H1 (cell line): ENCODE data around the gene LMOD2. TPM values are rescaled to one million over a fixed set of nuclear protein-coding genes. Genes with fewer than 3 reads are reported as not detected.

Experiments
- CTCF ChIA-PET: fragments of 300-600 bp; sonication (Branson Sonifier 250); formaldehyde crosslinking; loops from one replicate; lab custom pipeline; 2021; ENCODE audit not compliant: partially characterized antibody; lab: Charles Lee
- POLR2A ChIA-PET: fragments of 300-600 bp; sonication (Branson Sonifier 250); formaldehyde crosslinking; loops from one replicate; lab custom pipeline; 2021; ENCODE audit warnings: inconsistent platforms; ENCODE audit not compliant: partially characterized antibody; lab: Charles Lee
- DNase-seq, 2 experiments: peaks; one replicate each; pipeline versions ENCODE4 v3.0.0 to v3.0.0-alpha.2; 2010 to 2022; ENCODE audit warnings: low spot score in 2 of 2, low read depth in 1 of 2, mixed read lengths in 1 of 2
- FAIRE-seq: peaks from 2 replicates; lab custom pipeline; 2011; peaks lifted over from hg19 to GRCh38; lab: Jason Lieb, UNC
- H2AFZ ChIP-seq: 2 replicates; pipeline ENCODE4 v1.8.1; 2012; ENCODE audit warnings: low read length, inconsistent platforms
- H2AK5ac ChIP-seq: 2 replicates; pipeline ENCODE4 v1.6.1; 2013; ENCODE audit warnings: low read depth, low read length
- H2BK120ac ChIP-seq: replicated peaks from 2 replicates; pipeline ENCODE3; 2013; ENCODE audit warnings: low read depth, low read length, inconsistent platforms
- H2BK12ac ChIP-seq: 2 replicates; pipeline ENCODE4 v1.6.1; 2013; ENCODE audit warnings: low read depth, low read length
- H2BK15ac ChIP-seq: 2 replicates; pipeline ENCODE4 v1.6.1; 2013; ENCODE audit warnings: low read length
- H2BK20ac ChIP-seq: 2 replicates; pipeline ENCODE4 v1.6.1; 2013; ENCODE audit warnings: low read length
- H2BK5ac ChIP-seq: 2 replicates; pipeline ENCODE4 v1.6.1; 2013; ENCODE audit warnings: low read depth, low read length
- H3K14ac ChIP-seq: 2 replicates; pipeline ENCODE4 v1.6.1; 2013; ENCODE audit warnings: inconsistent platforms; ENCODE audit not compliant: insufficient read length
- H3K18ac ChIP-seq: 2 replicates; pipeline ENCODE4 v1.6.1; 2013; ENCODE audit warnings: low read length; ENCODE audit errors: extremely low read depth
- H3K23ac ChIP-seq: 2 replicates; pipeline ENCODE4 v1.6.1; 2013; ENCODE audit warnings: inconsistent platforms; ENCODE audit not compliant: insufficient read length
- H3K23me2 ChIP-seq: 2 replicates; pipeline ENCODE4 v1.6.1; 2013; ENCODE audit warnings: low read depth, low read length
- H3K27ac ChIP-seq: 2 replicates; pipeline ENCODE4 v1.6.1; 2011; ENCODE audit warnings: low read depth, low read length, inconsistent platforms
- H3K27me3 ChIP-seq, 4 experiments: replicated peaks in 1 of 4; 1 replicate in 1 of 4; 2 replicates in 3 of 4; pipeline versions ENCODE4 v1.6.1 to v1.8.1; 2011 to 2013; ENCODE audit warnings: low read length in 3 of 4, mild to moderate bottlenecking in 3 of 4, inconsistent platforms in 2 of 4, mixed read lengths in 2 of 4, moderate library complexity in 1 of 4; ENCODE audit not compliant: control insufficient read depth in 3 of 4, insufficient read depth in 3 of 4; ENCODE audit errors: extremely low read depth in 1 of 4
- H3K36me3 ChIP-seq, 4 experiments: 2 replicates each; pipeline versions ENCODE4 v1.6.1 to v1.8.1; 2011 to 2013; ENCODE audit warnings: mild to moderate bottlenecking in 4 of 4, low read length in 3 of 4, moderate library complexity in 2 of 4, control low read depth in 1 of 4, inconsistent platforms in 1 of 4; ENCODE audit not compliant: insufficient read depth in 4 of 4, control insufficient read depth in 2 of 4
- H3K4ac ChIP-seq: replicated peaks from 2 replicates; pipeline ENCODE3; 2013; ENCODE audit warnings: low read length, low read depth, mixed read lengths, inconsistent platforms; ENCODE audit not compliant: insufficient read length
- H3K4me1 ChIP-seq, 4 experiments: replicated peaks in 1 of 4; 1 replicate in 1 of 4; 2 replicates in 3 of 4; pipeline versions ENCODE4 v1.6.1 to v1.8.1; 2011 to 2013; ENCODE audit warnings: low read length in 3 of 4, inconsistent platforms in 2 of 4, mixed read lengths in 1 of 4; ENCODE audit not compliant: insufficient read depth in 4 of 4, control insufficient read depth in 3 of 4
- H3K4me2 ChIP-seq, 2 experiments: 2 replicates each; pipeline versions ENCODE4 v1.6.1 to v1.8.1; 2011 to 2013; ENCODE audit warnings: low read depth in 2 of 2, low read length in 2 of 2, control low read depth in 1 of 2, inconsistent platforms in 1 of 2, mild to moderate bottlenecking in 1 of 2; ENCODE audit not compliant: insufficient read depth in 1 of 2
- H3K4me3 ChIP-seq, 4 experiments: fragments of 200-600, 300-600 bp in 1 of 4; sonication (generic), shearing (Covaris generic), sonication (Bioruptor Twin) in 1 of 4; 2 replicates each; pipeline versions ENCODE4 v1.5.1 to v1.8.1; 2011 to 2016; ENCODE audit warnings: low read length in 4 of 4, low read depth in 3 of 4, control low read depth in 2 of 4, inconsistent platforms in 2 of 4, mild to moderate bottlenecking in 2 of 4, mixed read lengths in 1 of 4, moderate library complexity in 1 of 4; ENCODE audit not compliant: insufficient read depth in 2 of 4; ENCODE audit errors: extremely low read depth in 1 of 4
- H3K56ac ChIP-seq: replicated peaks from 2 replicates; pipeline ENCODE3; 2013; ENCODE audit warnings: low read depth, mild to moderate bottlenecking, mixed read lengths, low read length, inconsistent platforms; ENCODE audit not compliant: insufficient read length
- H3K79me1 ChIP-seq: 2 replicates; pipeline ENCODE4 v1.6.1; 2013; ENCODE audit warnings: low read depth, low read length, control low read depth
- H3K79me2 ChIP-seq, 2 experiments: 2 replicates each; pipeline versions ENCODE4 v1.6.1 to v1.8.1; 2012 to 2013; ENCODE audit warnings: low read length in 2 of 2, mild to moderate bottlenecking in 2 of 2, inconsistent platforms in 1 of 2; ENCODE audit not compliant: insufficient read depth in 2 of 2, control insufficient read depth in 1 of 2
- H3K9ac ChIP-seq, 4 experiments: replicated peaks in 1 of 4; 1 replicate in 1 of 4; 2 replicates in 3 of 4; pipeline versions ENCODE4 v1.6.1 to v1.8.1; 2011 to 2013; ENCODE audit warnings: low read depth in 3 of 4, low read length in 3 of 4, control low read depth in 2 of 4, mild to moderate bottlenecking in 2 of 4, moderate library complexity in 2 of 4, inconsistent platforms in 1 of 4; ENCODE audit errors: extremely low read depth in 1 of 4
- H3K9me3 ChIP-seq, 2 experiments: 2 replicates each; pipeline versions ENCODE4 v1.6.1 to v1.8.1; 2012 to 2013; ENCODE audit warnings: mild to moderate bottlenecking in 2 of 2, moderate library complexity in 2 of 2, control low read depth in 1 of 2, inconsistent platforms in 1 of 2, low read depth in 1 of 2, low read length in 1 of 2, mixed read lengths in 1 of 2; ENCODE audit not compliant: insufficient read depth in 2 of 2
- H4K20me1 ChIP-seq, 2 experiments: replicated peaks in 1 of 2; 2 replicates each; pipeline versions ENCODE3 to v1.8.1; 2011 to 2013; ENCODE audit warnings: inconsistent platforms in 2 of 2, low read length in 2 of 2, mild to moderate bottlenecking in 1 of 2; ENCODE audit not compliant: insufficient read depth in 2 of 2, control insufficient read depth in 1 of 2
- H4K5ac ChIP-seq: 2 replicates; pipeline ENCODE4 v1.6.1; 2013; ENCODE audit warnings: low read length, low read depth, mixed read lengths, inconsistent platforms; ENCODE audit not compliant: insufficient read length
- H4K8ac ChIP-seq: 2 replicates; pipeline ENCODE4 v1.8.0; 2013; ENCODE audit warnings: mild to moderate bottlenecking, moderate library complexity, low read length, inconsistent platforms; ENCODE audit not compliant: insufficient read depth; ENCODE audit errors: extremely low read depth
- H4K91ac ChIP-seq: replicated peaks from 2 replicates; pipeline ENCODE3; 2013; ENCODE audit warnings: low read length, mixed read lengths, inconsistent platforms; ENCODE audit not compliant: insufficient read length
- BACH1 ChIP-seq: IDR thresholded peaks from 2 replicates; pipeline ENCODE4 v1.6.1; 2012; ENCODE audit warnings: low read length, improper control_type of control experiment
- CBX5 ChIP-seq: fragments of 300-800, 300-1000 bp; sonication (generic); IDR thresholded peaks from 2 replicates; pipeline ENCODE4 v1.7.1; 2016; ENCODE audit warnings: antibody characterized with exemption, low read length, low read depth
- EZH2 ChIP-seq: fragments of 200-600 bp; sonication (generic); IDR thresholded peaks from 2 replicates; pipeline ENCODE4 v1.7.1; 2012; ENCODE audit warnings: low read depth, mild to moderate bottlenecking, moderate library complexity, low read length, inconsistent platforms; ENCODE audit not compliant: severe bottlenecking
- KDM5A ChIP-seq: fragments of 200-600 bp; IDR thresholded peaks from 2 replicates; pipeline ENCODE4 v1.7.1; 2012; ENCODE audit warnings: mild to moderate bottlenecking, low read length, inconsistent platforms, mixed read lengths
- RAD21 ChIP-seq, 2 experiments: IDR thresholded peaks in 1 of 2; conservative IDR thresholded peaks in 1 of 2; 2 replicates each; pipeline ENCODE4 v1.6.1; 2011; ENCODE audit warnings: low read depth in 2 of 2, low read length in 2 of 2, improper control_type of control experiment in 1 of 2, inconsistent platforms in 1 of 2, mild to moderate bottlenecking in 1 of 2, moderate library complexity in 1 of 2
- RBBP5 ChIP-seq: IDR thresholded peaks from 2 replicates; pipeline ENCODE4 v1.7.1; 2012; ENCODE audit warnings: low read depth, mild to moderate bottlenecking, inconsistent platforms, low read length, moderate library complexity, borderline replicate concordance
- RFX5 ChIP-seq: IDR thresholded peaks from 2 replicates; pipeline ENCODE4 v1.6.1; 2011; ENCODE audit warnings: low read depth, low read length, improper control_type of control experiment, borderline replicate concordance
- TBP ChIP-seq: IDR thresholded peaks from 2 replicates; pipeline ENCODE4 v1.6.1; 2011; ENCODE audit warnings: low read depth, low read length, improper control_type of control experiment
- TCF12 ChIP-seq: IDR thresholded peaks from 2 replicates; pipeline ENCODE4 v1.6.1; 2011; ENCODE audit warnings: low read depth, mild to moderate bottlenecking, low read length
- WGBS, 2 experiments: shearing (Covaris generic) in 1 of 2; methylation state at CpG; one replicate each; pipeline versions ENCODE4 v1.1.6 to v1.1.7; 2013 to 2015; ENCODE audit warnings: low lambda C conversion rate in 2 of 2, mixed read lengths in 2 of 2, inconsistent platforms in 1 of 2, low coverage in 1 of 2, missing lambda C conversion rate in 1 of 2; ENCODE audit not compliant: insufficient replicate concordance in 2 of 2, insufficient coverage in 1 of 2, insufficient read length in 1 of 2; ENCODE audit errors: extremely low coverage in 1 of 2, missing lambda C conversion rate in 1 of 2; 5-methylcytosine and 5-hydroxymethylcytosine counted together
- polyA plus RNA-seq, 7 experiments: library from polyadenylated mRNA; depleted of rRNA in 3 of 7; stranded (reverse) in 5 of 7; unstranded in 2 of 7; fragments of >200 nt in 5 of 7; fragments of 200-250 nt in 2 of 7; gene quantifications; 1 replicate in 5 of 7; 2 replicates in 1 of 7; 4 replicates in 1 of 7; pipeline versions ENCODE4 v1.2.1 to v1.2.3, GENCODE V29; 2011 to 2013; ENCODE audit warnings: missing spikeins in 2 of 7, mixed read lengths in 2 of 7
- total RNA-seq: library from RNA; stranded (reverse); fragmentation: NEBNext Ultra II Directional; extraction: Animal tissue kit (Norgen Biotek cat#: 25700); gene quantifications from 2 replicates; pipeline ENCODE4 v1.2.1, GENCODE V29; 2021
- TF ChIP-seq, protein P1 (sequence below), 3 experiments: IDR thresholded peaks; 1 replicate in 2 of 3; 2 replicates in 1 of 3; pipeline versions ENCODE4 v1.5.1 to v1.6.1; 2011; ENCODE audit warnings: low read length in 3 of 3, mild to moderate bottlenecking in 3 of 3, inconsistent platforms in 2 of 3, low read depth in 1 of 3, moderate library complexity in 1 of 3; ENCODE audit not compliant: insufficient read depth in 1 of 3; ENCODE audit errors: control extremely low read depth in 1 of 3

The LMOD2 gene
- total and polyA plus RNA-seq, 2 of the 8 experiments (the other 6 are each of a cell fraction or from before 2014, with no cell fraction given) = 0.03 to 0.22 TPM

DNA sequence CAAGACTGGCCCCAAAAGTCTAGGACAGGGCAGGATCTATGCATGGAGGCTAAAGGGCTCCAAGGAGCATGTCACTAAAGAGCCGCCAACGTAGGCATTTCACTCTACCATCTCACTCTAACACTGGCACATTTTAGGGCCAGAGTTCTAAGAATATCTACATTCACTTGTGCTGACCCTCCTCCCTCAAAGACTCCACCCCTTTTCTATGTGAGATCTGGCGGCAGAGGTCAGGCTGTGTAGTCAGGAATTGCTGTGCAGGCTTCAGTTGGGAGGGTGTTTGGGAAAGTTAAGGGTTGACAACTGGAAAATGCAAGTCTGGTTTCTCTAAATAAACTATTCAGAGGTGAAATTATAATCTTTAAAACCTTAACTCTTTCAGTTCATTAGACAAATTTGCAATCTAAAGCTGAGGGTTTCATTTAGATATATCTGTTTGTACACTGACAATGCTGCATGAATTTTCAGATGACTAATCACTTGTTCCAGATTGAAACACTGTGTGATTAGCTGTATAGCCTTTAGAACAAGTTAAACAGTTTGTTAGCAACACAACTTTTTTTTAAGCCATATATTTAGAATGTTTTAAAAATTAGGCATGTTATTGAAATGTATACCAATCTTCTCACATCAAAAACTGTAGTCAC lies 18.2 kb downstream of the LMOD2 start:
- peaks cover 0 to 1% (median 0%) of the 10 kb centered on the region in 4 experiments; a peak in 1 of 7 replicates for H3K27me3 ChIP-seq
- no peak overlapping the region for H2BK12ac ChIP-seq
- H3K14ac ChIP-seq = no peak overlapping the region
- H2BK5ac ChIP-seq = no peak overlapping the region
- H2BK15ac ChIP-seq = no peak overlapping the region
- no peak overlapping the region for H3K4me3 ChIP-seq
- no peak overlapping the region for H3K4ac ChIP-seq
- no peaks in the 10 kb centered on the region for H3K23me2 ChIP-seq
- POLR2A ChIA-PET = interaction anchor here (0.6 to 1.1 kb wide), 3 partner anchors 9 to 139 kb away, joined by 3 to 5 read pairs (median 3); partner anchors contain the start of gene IQUB
- no peak overlapping the region for H3K27ac ChIP-seq
- FAIRE-seq (no peak), DNase-seq (no peak)
- H3K4me2 ChIP-seq = no peak overlapping the region
- H3K18ac ChIP-seq = no peak overlapping the region
- H2BK20ac ChIP-seq = no peak overlapping the region
- H2BK120ac ChIP-seq = no peak overlapping the region
- H3K79me1 ChIP-seq = no peaks in the 10 kb centered on the region
- H4K91ac ChIP-seq = no peak overlapping the region
- CTCF ChIA-PET = interaction anchor here (0.7 to 1.8 kb wide), 6 partner anchors 9 to 191 kb away, joined by 3 to 11 read pairs (median 4); no protein-coding TSS in a partner anchor
- 81% methylated on average over 3 of the region's 3 CpGs; no CpG with 5 or more reads in 1 of the 2 experiments for WGBS, 2 experiments
- no peak overlapping the region for H4K5ac ChIP-seq
- H3K36me3 ChIP-seq = no peaks in the 10 kb centered on the region; a peak in 1 of 8 replicates
- H3K9me3 ChIP-seq = no peaks in the 10 kb centered on the region
- H4K8ac ChIP-seq = no peak overlapping the region
- H2AK5ac ChIP-seq = no peak overlapping the region
- 0 out of 7 replicates have a peak, but pooled peaks cover 0 to 3% (median 0%) of the 10 kb centered on the region in 4 experiments for H3K4me1 ChIP-seq
- H4K20me1 ChIP-seq = no peaks in the 10 kb centered on the region
- H3K23ac ChIP-seq = no peak overlapping the region
- H2AFZ ChIP-seq = no peak overlapping the region
- no peak overlapping the region for H3K9ac ChIP-seq
- H3K79me2 ChIP-seq = no peaks in the 10 kb centered on the region
- no peak overlapping the region for H3K56ac ChIP-seq
- TF ChIP-seq EZH2 = no peak
- TF ChIP-seq BACH1 = no peak
- no peak for TF ChIP-seq RBBP5
- TF ChIP-seq RAD21 (IDR thresholded peaks at IDR 0.05 in 1 of 2, conservative IDR thresholded peaks at IDR 0.05 in 1 of 2; ENCODE audit: low read depth in 2 of 2, low read length in 2 of 2) = no peak
- no peak for TF ChIP-seq CBX5
- no peak for TF ChIP-seq TBP
- no peak for TF ChIP-seq KDM5A
- TF ChIP-seq TCF12 = no peak
- no peak for TF ChIP-seq RFX5
- TF ChIP-seq, protein P1, sequence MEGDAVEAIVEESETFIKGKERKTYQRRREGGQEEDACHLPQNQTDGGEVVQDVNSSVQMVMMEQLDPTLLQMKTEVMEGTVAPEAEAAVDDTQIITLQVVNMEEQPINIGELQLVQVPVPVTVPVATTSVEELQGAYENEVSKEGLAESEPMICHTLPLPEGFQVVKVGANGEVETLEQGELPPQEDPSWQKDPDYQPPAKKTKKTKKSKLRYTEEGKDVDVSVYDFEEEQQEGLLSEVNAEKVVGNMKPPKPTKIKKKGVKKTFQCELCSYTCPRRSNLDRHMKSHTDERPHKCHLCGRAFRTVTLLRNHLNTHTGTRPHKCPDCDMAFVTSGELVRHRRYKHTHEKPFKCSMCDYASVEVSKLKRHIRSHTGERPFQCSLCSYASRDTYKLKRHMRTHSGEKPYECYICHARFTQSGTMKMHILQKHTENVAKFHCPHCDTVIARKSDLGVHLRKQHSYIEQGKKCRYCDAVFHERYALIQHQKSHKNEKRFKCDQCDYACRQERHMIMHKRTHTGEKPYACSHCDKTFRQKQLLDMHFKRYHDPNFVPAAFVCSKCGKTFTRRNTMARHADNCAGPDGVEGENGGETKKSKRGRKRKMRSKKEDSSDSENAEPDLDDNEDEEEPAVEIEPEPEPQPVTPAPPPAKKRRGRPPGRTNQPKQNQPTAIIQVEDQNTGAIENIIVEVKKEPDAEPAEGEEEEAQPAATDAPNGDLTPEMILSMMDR (IDR thresholded peaks at IDR 0.05; ENCODE audit: control extremely low read depth in 1 of 3, insufficient read depth in 1 of 3, low read depth in 1 of 3, low read length in 3 of 3) = no peak
